ENCODE data around the gene MSMP. TPM values are rescaled to one million over a fixed set of nuclear protein-coding genes. Genes with fewer than 3 reads are reported as not detected.

The MSMP gene
- total and polyA plus RNA-seq, 9 of the 15 experiments (the other 6 are each of a cell fraction or from before 2014, with no cell fraction given), result 0.60 TPM; not detected in 8

- TF ChIP-seq MAX (CRISPR knock-in tag; IDR thresholded peaks at IDR 0.05), result no peak
- no peak for TF ChIP-seq CUX1 (CRISPR knock-in tag; IDR thresholded peaks at IDR 0.05)
- no peak for TF ChIP-seq GTF3C2 (IDR thresholded peaks at IDR 0.05; ENCODE audit: borderline replicate concordance, extremely low read depth, insufficient read length)
- no peak for TF ChIP-seq HLTF (IDR thresholded peaks at IDR 0.05)
- TF ChIP-seq PCBP2 (IDR thresholded peaks at IDR 0.05; ENCODE audit: low read depth, low read length, poor library complexity, severe bottlenecking), result no peak
- TF ChIP-seq UBTF (IDR thresholded peaks at IDR 0.05; ENCODE audit: borderline replicate concordance in 1 of 2, low read depth in 2 of 2, low read length in 2 of 2), result no peak
These were observed 26.4 kb downstream of the MSMP start (continued) for GRCh38 chr9:35727676-35728040.

Measured in K562 (cell line).